ENCODE measurements around the gene STX8. TPM values are rescaled to one million over a fixed set of nuclear protein-coding genes. Genes with fewer than 3 reads are reported as not detected.

The STX8 gene
- total and polyA plus RNA-seq, 8 donors: 26.9 to 37.4 (median 32.3) TPM

DNA sequence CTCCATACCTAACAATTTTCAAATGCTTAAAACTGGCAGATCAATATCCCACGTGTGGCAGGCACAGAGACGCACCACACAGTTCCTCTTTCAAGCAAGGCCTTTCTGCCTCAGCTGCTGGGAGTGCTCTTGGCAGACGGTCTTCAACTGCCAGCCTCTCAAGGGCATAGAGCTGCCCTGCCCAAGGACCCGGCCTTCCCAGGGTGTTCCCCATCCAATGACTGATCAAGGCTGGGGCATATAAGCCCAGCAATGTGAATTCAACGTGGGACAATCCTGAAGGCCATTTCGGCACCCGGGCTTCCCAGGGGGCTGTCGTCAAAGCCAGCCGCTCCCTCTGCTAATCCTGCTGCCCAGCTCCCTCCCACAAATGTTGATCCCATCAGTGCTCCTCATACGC is 107.1 kb downstream of the STX8 start:
- TF ChIP-seq, protein P1, sequence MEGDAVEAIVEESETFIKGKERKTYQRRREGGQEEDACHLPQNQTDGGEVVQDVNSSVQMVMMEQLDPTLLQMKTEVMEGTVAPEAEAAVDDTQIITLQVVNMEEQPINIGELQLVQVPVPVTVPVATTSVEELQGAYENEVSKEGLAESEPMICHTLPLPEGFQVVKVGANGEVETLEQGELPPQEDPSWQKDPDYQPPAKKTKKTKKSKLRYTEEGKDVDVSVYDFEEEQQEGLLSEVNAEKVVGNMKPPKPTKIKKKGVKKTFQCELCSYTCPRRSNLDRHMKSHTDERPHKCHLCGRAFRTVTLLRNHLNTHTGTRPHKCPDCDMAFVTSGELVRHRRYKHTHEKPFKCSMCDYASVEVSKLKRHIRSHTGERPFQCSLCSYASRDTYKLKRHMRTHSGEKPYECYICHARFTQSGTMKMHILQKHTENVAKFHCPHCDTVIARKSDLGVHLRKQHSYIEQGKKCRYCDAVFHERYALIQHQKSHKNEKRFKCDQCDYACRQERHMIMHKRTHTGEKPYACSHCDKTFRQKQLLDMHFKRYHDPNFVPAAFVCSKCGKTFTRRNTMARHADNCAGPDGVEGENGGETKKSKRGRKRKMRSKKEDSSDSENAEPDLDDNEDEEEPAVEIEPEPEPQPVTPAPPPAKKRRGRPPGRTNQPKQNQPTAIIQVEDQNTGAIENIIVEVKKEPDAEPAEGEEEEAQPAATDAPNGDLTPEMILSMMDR (IDR thresholded peaks at IDR 0.05): no peak
- intact Hi-C loops (cut with DNase I): no loop called here
- Histone ChIP-seq H3K36me3 (no peaks in the 10 kb centered on the region), H3K27ac (no peak overlapping the region), H3K27me3 (no peaks in the 10 kb centered on the region), H3K4me1 (peaks cover 3 to 9% (median 7%) of the 10 kb centered on the region in 3 donors), H3K9me3 (no peaks in the 10 kb centered on the region), H3K4me3 (no peak overlapping the region)
- no peak for FAIRE-seq
- peak in 5 of 6 donors; percentile 27 to 53 (median 44) for DNase-seq
- ATAC-seq: peak; percentile 76 to 95 (median 85)
- WGBS, 2 donors: 29 to 32% methylated on average over 10 of the region's 10 CpGs

DNA sequence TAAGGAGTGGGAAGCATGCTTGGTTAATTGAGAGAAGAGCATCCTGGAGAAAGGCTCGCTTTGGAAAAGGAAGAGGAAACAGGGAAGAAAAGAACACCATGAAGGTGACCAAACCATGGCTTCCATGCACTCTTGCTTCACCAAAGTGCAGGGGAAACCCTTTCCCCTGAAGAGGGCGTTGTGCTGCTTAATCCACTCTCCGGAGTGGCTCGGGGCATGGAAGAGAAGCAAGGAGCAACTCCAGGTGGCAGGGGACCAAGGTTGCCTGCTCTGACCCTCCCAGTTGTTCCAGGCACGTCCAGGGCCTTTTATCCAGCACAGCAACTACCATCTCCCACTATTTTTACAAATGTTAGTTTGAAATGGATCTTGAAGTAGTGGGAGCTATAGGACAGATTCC is 108.1 kb downstream of the STX8 start:
- intact Hi-C loops (cut with DNase I): no loop called here
- TF ChIP-seq, protein P1 (IDR thresholded peaks at IDR 0.05): no peak
- Histone ChIP-seq H3K4me1 (peaks cover 3 to 9% (median 7%) of the 10 kb centered on the region in 3 donors), H3K27me3 (no peaks in the 10 kb centered on the region), H3K36me3 (no peaks in the 10 kb centered on the region), H3K9me3 (no peaks in the 10 kb centered on the region), H3K27ac (no peak overlapping the region), H3K4me3 (no peak overlapping the region)
- 64 to 67% methylated on average over 5 of the region's 5 CpGs for WGBS, 2 donors
- no peak for ATAC-seq
- no peak for FAIRE-seq
- DNase-seq: no peak

DNA sequence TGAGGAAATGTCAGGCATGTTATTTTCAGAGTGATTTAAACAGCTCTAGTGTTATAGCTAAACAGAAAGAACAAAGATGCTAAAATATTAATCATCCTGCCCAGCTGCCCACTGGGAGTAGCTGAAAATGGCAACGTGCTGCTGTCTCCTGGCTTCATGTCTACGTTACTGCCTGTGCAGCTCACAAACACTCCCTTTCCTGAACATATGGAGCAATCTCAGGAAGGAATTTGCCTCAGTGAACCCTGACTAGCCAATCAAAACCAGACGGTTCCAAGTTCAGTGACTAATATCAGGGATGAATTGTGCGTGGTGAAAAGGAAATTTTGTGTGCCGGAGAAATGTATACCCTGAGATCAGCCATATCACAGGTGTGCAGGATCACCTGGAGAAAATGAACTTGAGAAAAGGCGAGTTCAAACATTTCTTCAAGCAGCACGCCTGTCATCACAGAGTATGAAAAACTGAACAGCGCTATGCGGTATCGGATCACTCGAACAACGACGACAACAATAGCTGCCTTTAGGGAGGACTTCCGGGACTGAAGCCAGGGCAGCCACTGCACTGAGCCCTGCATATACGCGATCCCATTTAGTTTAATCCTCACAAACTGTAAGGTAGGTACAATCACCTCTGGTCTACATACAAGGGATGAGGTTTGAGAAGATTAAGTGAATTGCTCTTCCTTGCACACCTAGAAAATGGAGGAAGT is 110.3 kb downstream of the STX8 start:
- FAIRE-seq: no peak
- DNase-seq: no peak

DNA sequence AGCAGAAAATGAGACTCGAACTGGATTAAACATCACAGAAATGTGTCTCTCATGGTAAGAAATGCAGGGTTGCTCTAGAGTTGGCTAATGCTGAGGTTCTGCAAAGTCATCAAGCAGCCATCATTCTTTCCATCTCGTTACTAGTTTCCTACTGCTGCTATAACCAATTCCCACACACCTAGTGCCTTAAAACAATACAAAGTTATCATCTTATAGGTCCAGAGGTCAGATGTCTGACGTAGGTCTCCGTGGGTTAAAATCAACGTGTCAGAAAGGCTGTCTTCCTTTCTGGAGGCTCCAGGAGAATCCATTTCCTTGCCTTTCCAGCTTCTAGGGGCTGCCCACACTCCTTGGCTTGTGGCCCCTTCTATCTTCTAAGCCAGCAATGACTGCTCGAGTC is 118.6 kb downstream of the STX8 start:
- Histone ChIP-seq H3K27me3 (no peaks in the 10 kb centered on the region), H3K4me1 (peaks cover 0 to 2% (median 2%) of the 10 kb centered on the region in 3 donors), H3K4me3 (no peak overlapping the region), H3K36me3 (no peaks in the 10 kb centered on the region), H3K9me3 (no peaks in the 10 kb centered on the region), H3K27ac (no peak overlapping the region)
- DNase-seq (no peak), FAIRE-seq (no peak), ATAC-seq (no peak)
- intact Hi-C loops (cut with DNase I): no loop called here
- WGBS, 2 donors: 92 to 94% methylated on average over 6 of the region's 6 CpGs
- TF ChIP-seq, protein P1 (IDR thresholded peaks at IDR 0.05): no peak

More for the DNA sequence above, 110.3 kb downstream of the STX8 start:
- ATAC-seq: no peak
- H3K27me3 ChIP-seq: no peaks in the 10 kb centered on the region
- no peak overlapping the region for H3K4me3 ChIP-seq
- WGBS, 2 donors: 88 to 90% methylated on average over 16 of the region's 16 CpGs
- H3K4me1 ChIP-seq: peaks cover 3 to 9% (median 7%) of the 10 kb centered on the region in 3 donors
- H3K9me3 ChIP-seq: no peaks in the 10 kb centered on the region
- no peaks in the 10 kb centered on the region for H3K36me3 ChIP-seq
- intact Hi-C loops (cut with DNase I): no loop called here
- TF ChIP-seq, protein P1 (IDR thresholded peaks at IDR 0.05): no peak
- no peak overlapping the region for H3K27ac ChIP-seq

DNA sequence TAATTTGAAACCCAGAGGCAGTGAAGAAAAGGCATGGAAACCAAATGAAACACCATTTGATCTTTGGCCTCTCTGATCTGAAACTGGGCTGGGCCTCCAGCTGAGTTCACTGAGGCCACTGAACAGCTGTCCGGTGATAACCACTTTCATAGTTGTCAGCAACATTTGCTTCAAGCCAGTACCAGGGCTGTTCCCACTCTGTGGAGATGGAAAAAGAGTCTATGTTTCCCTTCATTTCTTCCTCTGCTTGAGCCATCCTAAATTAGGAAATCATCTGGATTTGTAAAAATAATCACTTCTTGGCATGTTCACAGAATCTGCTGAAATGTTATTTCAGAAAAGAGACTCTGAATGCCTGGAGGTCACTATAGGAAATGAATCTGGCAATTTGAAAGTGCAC is 119.3 kb downstream of the STX8 start:
- no peaks in the 10 kb centered on the region for H3K27me3 ChIP-seq
- DNase-seq: no peak
- peak in 3 of 4 donors; percentile 32 to 41 (median 34) for ATAC-seq
- 32 to 48% methylated on average over 1 of the region's 1 CpG for WGBS, 2 donors
- intact Hi-C loops (cut with DNase I): no loop called here
- TF ChIP-seq, protein P1 (IDR thresholded peaks at IDR 0.05): no peak
- peaks cover 0 to 8% (median 4%) of the 10 kb centered on the region in 3 donors for H3K4me1 ChIP-seq
- no peaks in the 10 kb centered on the region for H3K36me3 ChIP-seq
- H3K27ac ChIP-seq: no peak overlapping the region
- no peak overlapping the region for H3K4me3 ChIP-seq
- no peak for FAIRE-seq
- no peaks in the 10 kb centered on the region for H3K9me3 ChIP-seq
